ENCODE measurements around the gene TTC9.

The TTC9 gene

DNA sequence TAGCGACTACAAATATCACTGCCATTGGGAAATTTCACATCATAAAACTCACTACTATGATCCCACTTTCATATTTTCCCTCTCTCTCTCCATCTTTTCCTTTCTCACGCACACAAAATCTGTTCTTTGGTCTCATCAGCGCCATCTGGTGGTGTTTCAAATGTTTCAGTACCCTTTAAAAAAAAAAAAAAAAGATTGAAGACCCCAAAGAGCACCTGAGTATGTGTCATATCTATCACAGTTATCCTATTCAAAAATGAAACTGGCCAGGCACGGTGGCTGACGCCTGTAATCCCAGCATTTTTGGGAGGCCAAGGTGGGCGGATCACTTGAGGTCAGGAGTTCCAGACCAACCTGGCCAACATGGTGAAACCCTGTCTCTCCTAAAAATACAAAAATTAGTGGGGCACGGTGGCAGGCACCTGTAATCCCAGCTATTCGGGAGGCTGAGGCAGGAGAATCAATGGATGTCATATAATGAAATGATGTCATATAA is 72.4 kb downstream of the TTC9 start:
- DNase-seq (ENCODE audit: low read depth, low spot score) = peak; percentile 75

- DNase-seq (ENCODE audit: low read depth, low spot score) = no peak
These were observed 74.8 kb downstream of the TTC9 start for GRCh38 chr14:70716483-70716882.

- DNase-seq (ENCODE audit: low read depth, low spot score) = peak; percentile 23
These were observed 75.2 kb downstream of the TTC9 start for GRCh38 chr14:70716958-70717357.

- peak; percentile 32 for DNase-seq (ENCODE audit: low read depth, low spot score)
These were observed 76.8 kb downstream of the TTC9 start for GRCh38 chr14:70718383-70719118.

GRCh38 chr14:70721542-70721941 is 79.8 kb downstream of the TTC9 start:
- DNase-seq (ENCODE audit: low read depth, low spot score) = no peak

- DNase-seq (ENCODE audit: low read depth, low spot score) = no peak
These were observed 80.7 kb downstream of the TTC9 start for GRCh38 chr14:70722418-70722817.

DNA sequence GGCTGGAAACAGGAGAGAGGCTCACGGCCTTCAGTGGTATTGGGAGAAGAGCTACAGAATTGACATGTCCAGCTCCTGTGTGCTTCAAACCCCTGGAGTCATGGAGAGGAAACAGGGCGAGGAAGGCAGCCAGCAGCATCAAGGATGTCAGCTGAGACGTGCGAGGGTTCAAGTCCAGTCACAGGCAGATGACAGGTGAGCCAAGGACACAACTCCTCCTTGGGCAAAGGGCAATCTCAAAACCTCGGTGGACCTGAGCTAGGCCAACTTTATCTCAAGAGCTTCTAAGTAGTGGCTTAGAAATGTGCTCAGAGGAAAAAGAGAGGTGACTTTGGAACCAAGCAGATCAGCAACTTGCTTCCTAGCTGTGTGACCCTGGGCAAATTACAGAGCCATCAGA is 81.6 kb downstream of the TTC9 start:
- no peak for DNase-seq (ENCODE audit: low read depth, low spot score)

DNA sequence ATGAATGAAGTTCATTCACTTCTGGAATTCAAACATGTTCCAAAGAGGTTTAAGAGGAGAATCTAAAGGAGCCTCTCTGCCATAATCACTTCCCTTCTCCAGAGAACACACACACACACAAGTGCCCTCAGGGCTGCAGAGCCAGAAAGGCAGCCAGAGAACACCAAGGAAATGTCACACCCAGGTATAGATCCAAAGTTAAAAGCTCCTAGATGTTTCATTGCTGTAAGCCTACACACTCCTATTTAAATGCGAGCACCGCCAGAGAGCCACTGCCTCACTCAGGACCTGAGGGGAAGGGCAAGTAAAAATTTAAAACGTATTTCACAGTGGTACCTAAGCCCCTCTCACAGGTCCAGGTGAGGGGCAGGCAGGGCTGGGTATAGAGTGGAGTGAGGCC is 82.4 kb downstream of the TTC9 start:
- DNase-seq (ENCODE audit: low read depth, low spot score) = peak; percentile 29

DNA sequence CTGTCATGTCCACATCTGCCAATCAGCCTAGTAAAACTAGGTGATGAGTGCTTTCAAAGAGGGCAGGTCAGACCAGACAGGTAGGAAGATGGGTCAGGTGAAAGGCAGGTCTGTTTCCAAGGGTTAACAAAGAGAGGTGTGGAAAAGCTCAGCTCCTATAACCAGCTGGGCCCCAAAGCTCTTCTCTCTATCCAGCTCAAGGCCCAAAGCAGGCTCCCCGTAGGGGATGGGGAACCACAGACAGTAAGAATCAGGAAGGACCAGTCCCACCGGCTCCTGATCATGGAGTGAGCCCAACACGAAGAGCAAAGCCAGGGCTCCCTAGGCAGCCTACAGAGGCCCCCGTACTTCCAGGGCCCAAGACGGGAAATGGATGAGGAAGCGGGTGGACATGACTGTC is 83.2 kb downstream of the TTC9 start:
- DNase-seq (ENCODE audit: low read depth, low spot score) = peak; percentile 37
